ENCODE results near the gene BDH2. TPM values are rescaled to one million over a fixed set of nuclear protein-coding genes. Genes with fewer than 3 reads are reported as not detected.

Gene BDH2
- total RNA-seq, 1 donor from 2014 or later, result 57.0 TPM

DNA sequence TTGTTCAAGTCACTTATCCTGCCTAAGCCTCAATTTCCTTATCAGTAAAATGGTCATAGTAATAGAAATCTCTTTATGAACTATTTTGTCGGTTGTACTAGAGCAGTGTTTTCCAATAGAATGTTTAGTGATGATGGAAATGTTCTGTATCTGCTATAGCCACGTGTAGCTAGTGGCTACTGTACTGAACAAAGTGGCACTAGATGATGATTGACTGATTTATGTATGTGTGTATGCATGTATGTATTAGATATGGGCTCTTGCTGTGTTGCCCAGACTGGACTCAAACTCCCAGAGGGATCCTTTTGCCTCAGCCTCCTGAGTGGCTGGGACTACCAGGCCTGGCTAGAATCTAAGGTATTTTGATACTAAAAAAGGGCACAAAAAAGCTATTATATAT, 55.5 kb downstream of the BDH2 start:
- ATAC-seq, result no peak
- no peak for DNase-seq (ENCODE audit: low spot score)
- intact Hi-C loops (cut with DNase I), result no loop called here

DNA sequence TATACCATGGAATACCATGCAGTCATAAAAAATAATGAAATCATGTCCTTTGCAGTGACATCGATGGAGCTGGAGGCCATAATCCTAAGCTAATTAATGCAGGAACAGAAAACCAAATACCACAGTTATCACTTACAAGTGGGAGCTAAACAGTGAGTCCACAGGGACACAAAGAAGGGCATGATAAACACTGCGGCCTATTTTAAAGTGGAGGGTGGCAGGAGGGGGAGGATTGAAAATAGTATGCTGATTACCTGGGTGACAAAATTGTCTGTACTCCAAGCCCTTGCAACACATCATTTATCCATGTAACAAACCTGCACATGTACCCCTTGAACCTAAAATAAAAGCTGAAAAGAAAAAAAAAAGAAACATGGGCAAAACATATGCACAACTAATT, 63.5 kb downstream of the BDH2 start:
- DNase-seq (ENCODE audit: low spot score), result no peak
- no peak for ATAC-seq
- intact Hi-C loops (cut with DNase I), result no loop called here

DNA sequence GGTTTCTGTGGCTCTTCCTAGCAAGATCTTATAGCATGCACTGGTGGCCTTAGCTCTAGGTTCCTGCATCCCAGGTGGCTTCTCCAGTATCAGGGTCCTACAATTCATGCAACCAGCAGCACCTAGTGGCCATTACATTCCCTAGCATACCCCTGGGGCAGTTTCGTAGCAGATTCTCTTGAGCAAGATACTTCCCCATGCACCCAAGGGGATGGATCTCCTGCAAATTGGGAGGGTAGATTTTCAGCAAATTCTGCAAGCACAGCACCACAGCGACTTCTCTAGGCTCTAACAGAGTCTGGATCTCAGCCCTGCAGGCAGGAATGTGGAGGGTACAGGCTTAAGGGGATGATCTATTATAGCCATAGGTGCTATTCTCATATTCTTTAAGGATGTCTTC, 67.1 kb downstream of the BDH2 start:
- intact Hi-C loops (cut with DNase I), result loop anchor here (2.0 kb wide), 1 partner anchor 30 kb away; no protein-coding TSS in a partner anchor
- DNase-seq (ENCODE audit: low spot score) (no peak), ATAC-seq (no peak)

DNA sequence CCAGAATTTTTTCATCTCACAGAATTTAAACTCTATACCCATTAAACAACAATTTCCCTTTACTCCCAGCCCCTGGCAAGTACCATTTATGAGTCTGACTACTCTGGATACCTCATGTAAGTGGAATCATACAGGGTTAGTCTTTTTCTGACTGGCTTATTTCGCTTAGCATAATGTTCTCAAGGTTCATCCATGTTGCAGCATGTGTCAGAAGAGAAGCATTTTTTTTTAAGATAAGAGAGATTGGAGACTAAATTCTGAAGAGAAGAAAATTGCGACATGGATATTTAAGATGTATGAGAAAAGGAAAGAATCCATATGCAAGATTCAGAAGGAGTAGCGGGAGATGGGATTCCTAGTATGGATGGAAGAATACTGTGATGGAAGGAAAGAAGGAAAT, 68.8 kb downstream of the BDH2 start:
- intact Hi-C loops (cut with DNase I), result no loop called here
- ATAC-seq (no peak), DNase-seq (ENCODE audit: low spot score) (no peak)

DNA sequence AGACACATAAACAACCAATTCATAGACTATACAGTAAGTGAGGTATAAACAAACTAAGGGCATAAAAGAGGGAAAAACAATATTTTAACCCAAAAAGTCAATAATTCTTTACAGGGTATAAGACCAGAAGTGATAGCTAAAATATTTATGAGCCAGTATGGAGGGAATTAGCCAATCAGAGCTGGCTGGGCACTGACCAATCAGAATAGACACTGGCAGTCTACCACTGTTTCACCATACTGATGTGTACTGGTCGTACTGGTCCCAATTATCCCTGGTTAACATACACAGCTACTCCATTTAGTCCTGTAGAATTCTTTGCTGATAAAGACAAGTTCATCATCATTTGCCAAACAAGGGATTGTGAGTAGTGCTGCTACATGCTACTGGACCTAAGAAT, 70.3 kb downstream of the BDH2 start:
- intact Hi-C loops (cut with DNase I), result no loop called here
- DNase-seq (ENCODE audit: low spot score), result no peak

More for the DNA sequence above, 70.3 kb downstream of the BDH2 start:
- no peak for ATAC-seq

Other genes starting within 250 kb of the BDH2 start
- gene CISD2, start 230.8 kb downstream of the BDH2 start, total RNA-seq, result 20.5 TPM
- gene SLC9B1, start 80.1 kb downstream of the BDH2 start, total RNA-seq, result 3.7 TPM
- 19.0 TPM for gene SLC9B2, start 23.1 kb downstream of the BDH2 start, total RNA-seq
- 0.76 TPM for gene CENPE, start 98.5 kb upstream of the BDH2 start, total RNA-seq

Measured in sciatic nerve (tissue), 2 donors.